Measurements from ENCODE around the gene MAPK10. TPM values are rescaled to one million over a fixed set of nuclear protein-coding genes. Genes with fewer than 3 reads are reported as not detected.

The MAPK10 gene
- total RNA-seq, 1 experiment from 2014 or later: 4.7 TPM

GRCh38 chr4:86279293-86279960, 80.4 kb downstream of the MAPK10 start:
- no peak overlapping the region for H3K14ac ChIP-seq (ENCODE audit: insufficient read depth, low read length)
- no peaks in the 10 kb centered on the region for H3K9me3 Mint-ChIP-seq
- H3K27me3 ChIP-seq (ENCODE audit: insufficient read depth, low read length): no peaks in the 10 kb centered on the region
- H4K8ac ChIP-seq (replicated peaks; ENCODE audit: insufficient read length, low read depth, low read length): no peak overlapping the region
- no peak overlapping the region for H2BK20ac ChIP-seq (ENCODE audit: low read depth, low read length, poor library complexity, severe bottlenecking)
- no peak overlapping the region for H3K9ac ChIP-seq (ENCODE audit: extremely low read depth, insufficient read length, low read length)
- H3K4me2 ChIP-seq (ENCODE audit: insufficient read depth, insufficient read length, low read length): no peak overlapping the region
- H3K79me1 ChIP-seq (ENCODE audit: insufficient read depth, low read depth, low read length, poor library complexity, severe bottlenecking): no peaks in the 10 kb centered on the region
- no peak overlapping the region for H4K5ac ChIP-seq (ENCODE audit: insufficient read length, low read depth, low read length)
- no peak overlapping the region for H4K91ac ChIP-seq (ENCODE audit: insufficient read length, low read depth, low read length)
- no peaks in the 10 kb centered on the region for H4K20me1 ChIP-seq (ENCODE audit: control insufficient read depth, insufficient read depth, insufficient read length)
- no peaks in the 10 kb centered on the region for H3K79me2 ChIP-seq (ENCODE audit: insufficient read depth, low read length)
- no peak overlapping the region for H2BK120ac ChIP-seq (ENCODE audit: low read depth, low read length, poor library complexity, severe bottlenecking)
- H3K27ac Mint-ChIP-seq: peak overlapping the region in 1 of 3 experiments; percentile 73; a peak in 1 of 7 replicates
- no peak overlapping the region for H3T11ph ChIP-seq (ENCODE audit: low read length)
- no peak for DNase-seq
- no peak overlapping the region for H2AFZ ChIP-seq (ENCODE audit: low read length)
- H3K27me3 Mint-ChIP-seq (ENCODE audit: low read depth): no peaks in the 10 kb centered on the region
- no peak overlapping the region for H3K18ac ChIP-seq (ENCODE audit: insufficient read length, low read depth, low read length)
- no peak overlapping the region for H2BK15ac ChIP-seq (ENCODE audit: low read depth, low read length)
- H3K4ac ChIP-seq (ENCODE audit: low read depth, low read length): no peak overlapping the region
- H3K9me3 ChIP-seq (ENCODE audit: control insufficient read depth, low read depth, low read length): no peaks in the 10 kb centered on the region
- no peak overlapping the region for H2BK12ac ChIP-seq (ENCODE audit: insufficient read length, low read depth, low read length)
- peaks cover 13 to 20% of the 10 kb centered on the region in 2 experiments for H3K4me1 Mint-ChIP-seq
- no CpG with 5 or more reads among the region's 5 CpGs for WGBS (ENCODE audit: extremely low coverage, insufficient read length, low lambda C conversion rate)
- no peaks in the 10 kb centered on the region for H3K23me2 ChIP-seq (ENCODE audit: insufficient read length, low read depth, low read length, poor library complexity, severe bottlenecking)
- no peaks in the 10 kb centered on the region for H3K4me1 ChIP-seq (ENCODE audit: insufficient read depth, low read length)
- H3K56ac ChIP-seq (ENCODE audit: insufficient read length, low read depth, low read length): no peak overlapping the region
- no peak overlapping the region for H2BK5ac ChIP-seq (ENCODE audit: insufficient read length, low read length)
- H3K23ac ChIP-seq (ENCODE audit: insufficient read length, low read depth, low read length): no peak overlapping the region
- H3K27ac ChIP-seq (ENCODE audit: insufficient read length, low read depth, low read length): no peak overlapping the region
- no peak overlapping the region for H3K4me3 Mint-ChIP-seq
- no peak for TF ChIP-seq CTCF (conservative IDR thresholded peaks at IDR 0.05)
- H3K36me3 Mint-ChIP-seq (ENCODE audit: insufficient read depth in 1 of 3, low read depth in 3 of 3): no peaks in the 10 kb centered on the region
- no peak overlapping the region for H2AK5ac ChIP-seq (ENCODE audit: insufficient read length, low read length)
